ENCODE measurements around the gene FOXQ1.

FOXQ1 gene

GRCh38 chr6:1311400-1312202 is at the start of gene FOXQ1:
Gene FOXQ1 (plus strand): TSS chr6:1312098. CDS start chr6:1312705, 607 bp downstream.
- DNase-seq (ENCODE audit: extremely low read depth, low read depth), result no peak
- peak within 1 kb of the TSS; percentile 63 for H3K4me3 ChIP-seq (replicated peaks; ENCODE audit: low read depth, low read length)
- no peak for TF ChIP-seq CTCF (IDR thresholded peaks at IDR 0.05; ENCODE audit: low read depth, low read length, missing control alignments)

- no peak for TF ChIP-seq CTCF (IDR thresholded peaks at IDR 0.05; ENCODE audit: low read depth, low read length, missing control alignments)
- H3K4me3 ChIP-seq (replicated peaks; ENCODE audit: low read depth, low read length), result no peak overlapping the region
- no peak for DNase-seq (ENCODE audit: extremely low read depth, low read depth)
Measured at GRCh38 chr6:1262704-1263038, 49.2 kb upstream of the FOXQ1 start.

GRCh38 chr6:1263039-1263849 is 48.7 kb upstream of the FOXQ1 start:
- no peak for DNase-seq (ENCODE audit: extremely low read depth, low read depth)
- peak; percentile 8 for TF ChIP-seq CTCF (IDR thresholded peaks at IDR 0.05; ENCODE audit: low read depth, low read length, missing control alignments)
- H3K4me3 ChIP-seq (replicated peaks; ENCODE audit: low read depth, low read length), result no peak overlapping the region

GRCh38 chr6:1263850-1264377 is 48.0 kb upstream of the FOXQ1 start:
- no peak for DNase-seq (ENCODE audit: extremely low read depth, low read depth)
- H3K4me3 ChIP-seq (replicated peaks; ENCODE audit: low read depth, low read length), result no peak overlapping the region
- TF ChIP-seq CTCF (IDR thresholded peaks at IDR 0.05; ENCODE audit: low read depth, low read length, missing control alignments), result no peak

GRCh38 chr6:1264619-1265445 is 47.1 kb upstream of the FOXQ1 start:
- TF ChIP-seq CTCF (IDR thresholded peaks at IDR 0.05; ENCODE audit: low read depth, low read length, missing control alignments), result no peak
- no peak for DNase-seq (ENCODE audit: extremely low read depth, low read depth)
- no peak overlapping the region for H3K4me3 ChIP-seq (replicated peaks; ENCODE audit: low read depth, low read length)

GRCh38 chr6:1266686-1267056 is 45.2 kb upstream of the FOXQ1 start:
- H3K4me3 ChIP-seq (replicated peaks; ENCODE audit: low read depth, low read length), result no peak overlapping the region
- no peak for TF ChIP-seq CTCF (IDR thresholded peaks at IDR 0.05; ENCODE audit: low read depth, low read length, missing control alignments)
- DNase-seq (ENCODE audit: extremely low read depth, low read depth), result no peak

Data from HFF-Myc (cell line).